SU-DHL-6 (cell line): ENCODE measurements around the gene SYTL2.
"Not testable (repeated sequence)": the region's sequence is repeated elsewhere in the genome, so short reads cannot be mapped to it uniquely, and the experiment has no call there.

Experiments
- H2AFZ ChIP-seq: fragments of 200-600 bp; sonication (generic); 2 replicates; pipeline ENCODE4 v1.6.1; 2014; ENCODE audit warnings: low read depth, mild to moderate bottlenecking, moderate library complexity, mixed read lengths, antibody characterized with exemption, low read length; ENCODE audit not compliant: severe bottlenecking
- H3F3A ChIP-seq: fragments of 200-600 bp; shearing (Covaris generic); 2 replicates; pipeline ENCODE4 v1.6.0; 2016; ENCODE audit warnings: antibody characterized with exemption, mild to moderate bottlenecking; ENCODE audit not compliant: insufficient read depth
- H3K27ac ChIP-seq: fragments of 200-600 bp; sonication (generic); 2 replicates; pipeline ENCODE4 v1.5.1; 2016; ENCODE audit warnings: low read depth, mild to moderate bottlenecking, low read length, moderate library complexity, mixed read lengths
- H3K27me3 ChIP-seq: fragments of 200-600 bp; sonication (generic), shearing (Covaris generic); 2 replicates; pipeline ENCODE4 v1.6.0; 2014; ENCODE audit warnings: mild to moderate bottlenecking, low read length
- H3K36me3 ChIP-seq: fragments of 200-600 bp; sonication (generic); 2 replicates; pipeline ENCODE4 v1.6.1; 2014; ENCODE audit warnings: mild to moderate bottlenecking, low read length, mixed read lengths
- H3K4me2 ChIP-seq: fragments of 300-600, 200-600 bp; shearing (Covaris generic), sonication (generic); 2 replicates; pipeline ENCODE4 v1.6.0; 2014; ENCODE audit warnings: low read length, low read depth, mild to moderate bottlenecking; ENCODE audit not compliant: poor library complexity, severe bottlenecking
- H3K4me3 ChIP-seq: fragments of 200-600 bp; sonication (generic); 2 replicates; pipeline ENCODE4 v1.5.1; 2014; ENCODE audit warnings: antibody characterized with exemption, low read length, mild to moderate bottlenecking, mixed read lengths; ENCODE audit not compliant: insufficient read depth, poor library complexity, severe bottlenecking
- H3K79me2 ChIP-seq: fragments of 200-600 bp; sonication (generic); 2 replicates; pipeline ENCODE4 v1.6.1; 2014; ENCODE audit warnings: mild to moderate bottlenecking, low read length, moderate library complexity; ENCODE audit not compliant: insufficient read depth
- H3K9ac ChIP-seq: fragments of 200-600 bp; sonication (generic); 2 replicates; pipeline ENCODE4 v1.7.0; 2014; ENCODE audit warnings: mild to moderate bottlenecking, low read length
- H3K9me2 ChIP-seq: fragments of 200-600 bp; sonication (generic); replicated peaks from 2 replicates; pipeline ENCODE4 v1.6.1; 2014; ENCODE audit warnings: low read length; ENCODE audit not compliant: insufficient read depth
- H3K9me3 ChIP-seq: fragments of 200-600 bp; sonication (generic); 2 replicates; pipeline ENCODE4 v1.6.1; 2014; ENCODE audit warnings: low read length, mixed read lengths; ENCODE audit not compliant: insufficient read depth
- H4K20me1 ChIP-seq: fragments of 200-600 bp; sonication (generic); 2 replicates; pipeline ENCODE4 v1.6.1; 2014; ENCODE audit warnings: low read depth, mild to moderate bottlenecking, antibody characterized with exemption, low read length, moderate library complexity, mixed read lengths
- CTCF ChIP-seq: fragments of 200-600 bp; sonication (generic); IDR thresholded peaks from one replicate; pipeline ENCODE4 v1.5.1; 2017; ENCODE audit warnings: antibody characterized with exemption, mild to moderate bottlenecking, low read length, moderate library complexity; ENCODE audit not compliant: insufficient read depth, poor library complexity, severe bottlenecking
- EZH2phosphoT487 ChIP-seq: fragments of 200-600 bp; sonication (generic), shearing (Covaris generic); conservative IDR thresholded peaks from 2 replicates; pipeline ENCODE4 v1.6.1; 2018; ENCODE audit warnings: mild to moderate bottlenecking, antibody characterized with exemption, low read length, moderate library complexity, mixed read lengths

The SYTL2 gene

GRCh38 chr11:85844439-85845123 is 33.6 kb upstream of the SYTL2 start:
- Histone ChIP-seq H4K20me1 (no peaks in the 10 kb centered on the region), H3K9me3 (no peaks in the 10 kb centered on the region), H3K9ac (no peak overlapping the region), H2AFZ (no peak overlapping the region), H3K4me3 (no peak overlapping the region), H3K27me3 (no peaks in the 10 kb centered on the region), H3K79me2 (no peaks in the 10 kb centered on the region), H3K36me3 (no peaks in the 10 kb centered on the region), H3K4me2 (no peak overlapping the region), H3K9me2 (no peaks in the 10 kb centered on the region), H3K27ac (no peak overlapping the region), H3F3A (no peaks in the 10 kb centered on the region)
- TF ChIP-seq EZH2phosphoT487 = no peak
- no peak for TF ChIP-seq CTCF

GRCh38 chr11:85843929-85844328 is 33.0 kb upstream of the SYTL2 start:
- no peak overlapping the region for H3K4me2 ChIP-seq
- TF ChIP-seq CTCF (no peak), EZH2phosphoT487 (no peak)

DNA sequence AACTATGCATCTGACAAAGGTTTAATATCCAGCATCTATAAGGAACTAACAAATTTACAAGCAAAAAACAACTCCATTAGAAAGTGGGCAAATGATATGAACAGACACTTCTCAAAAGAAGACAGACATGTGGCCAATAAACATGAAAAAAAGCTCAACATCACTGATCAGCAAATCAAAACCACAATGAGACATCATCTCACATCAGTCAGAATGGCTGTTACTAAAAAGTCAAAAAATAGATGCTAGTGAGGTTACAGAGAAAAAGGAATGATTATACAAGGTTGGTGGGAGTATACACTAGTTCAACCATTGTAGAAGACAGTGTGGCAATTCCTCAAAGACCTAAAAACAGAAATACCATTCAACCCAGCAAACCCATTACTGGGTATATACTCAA is 30.0 kb upstream of the SYTL2 start:
- H3K36me3 ChIP-seq, H3K4me3 ChIP-seq, H3K79me2 ChIP-seq, H3K27me3 ChIP-seq, H4K20me1 ChIP-seq, H3F3A ChIP-seq, H3K9me2 ChIP-seq, H3K9ac ChIP-seq, H2AFZ ChIP-seq, H3K27ac ChIP-seq, H3K4me2 ChIP-seq, H3K9me3 ChIP-seq: not testable (repeated sequence)

More at GRCh38 chr11:85843929-85844328, 33.0 kb upstream of the SYTL2 start:
- Histone ChIP-seq H3K9ac (no peak overlapping the region), H3K79me2 (no peaks in the 10 kb centered on the region), H3K27me3 (no peaks in the 10 kb centered on the region), H3K9me2 (no peaks in the 10 kb centered on the region), H3F3A (no peaks in the 10 kb centered on the region), H2AFZ (no peak overlapping the region), H3K27ac (no peak overlapping the region), H4K20me1 (no peaks in the 10 kb centered on the region), H3K36me3 (no peaks in the 10 kb centered on the region), H3K9me3 (no peaks in the 10 kb centered on the region), H3K4me3 (no peak overlapping the region)

GRCh38 chr11:85835729-85836128 is 24.8 kb upstream of the SYTL2 start:
- no peaks in the 10 kb centered on the region for H3K79me2 ChIP-seq
- H3K4me3 ChIP-seq = no peak overlapping the region
- H4K20me1 ChIP-seq = no peaks in the 10 kb centered on the region
- no peak overlapping the region for H3K4me2 ChIP-seq
- no peak overlapping the region for H3K27ac ChIP-seq
- no peak overlapping the region for H3K9ac ChIP-seq
- no peak for TF ChIP-seq CTCF
- no peak for TF ChIP-seq EZH2phosphoT487
- H3K9me2 ChIP-seq = no peaks in the 10 kb centered on the region
- H3K27me3 ChIP-seq = no peaks in the 10 kb centered on the region
- no peaks in the 10 kb centered on the region for H3F3A ChIP-seq
- no peak overlapping the region for H2AFZ ChIP-seq
- no peaks in the 10 kb centered on the region for H3K36me3 ChIP-seq
- no peaks in the 10 kb centered on the region for H3K9me3 ChIP-seq
